ENCODE data around the gene AOC2.

- TF ChIP-seq CTCF (IDR thresholded peaks at IDR 0.05) (no peak), CREM (CRISPR knock-in tag; IDR thresholded peaks at IDR 0.05) (no peak), E2F4 (CRISPR knock-in tag; IDR thresholded peaks at IDR 0.05; ENCODE audit: borderline replicate concordance, low read depth) (no peak), ZNF281 (CRISPR knock-in tag; IDR thresholded peaks at IDR 0.05) (no peak), MAX (CRISPR knock-in tag; IDR thresholded peaks at IDR 0.05) (no peak)
Observed at GRCh38 chr17:42889809-42890208, 45.4 kb downstream of the AOC2 start.
